Ascending aorta (tissue), 2 donors: ENCODE measurements around the gene CD164L2. TPM values are rescaled to one million over a fixed set of nuclear protein-coding genes. Genes with fewer than 3 reads are reported as not detected.
"Not testable (repeated sequence)": the region's sequence is repeated elsewhere in the genome, so short reads cannot be mapped to it uniquely, and the experiment has no call there.

Source experiments
- DNase-seq, 2 donors: peaks; one replicate each; pipeline ENCODE4 v3.0.0-alpha.2; 2019; ENCODE audit warnings: low spot score in 2 of 2
- H3K27ac ChIP-seq, 2 donors: fragments of 200-600 bp; sonication (generic); one replicate each; pipeline ENCODE4 v1.5.1; 2016 to 2017; ENCODE audit warnings: mild to moderate bottlenecking in 1 of 2
- H3K27me3 ChIP-seq: fragments of 200-600 bp; sonication (generic); one replicate; pipeline ENCODE4 v1.5.1; 2017
- H3K36me3 ChIP-seq, 2 donors: fragments of 200-600 bp; sonication (generic); one replicate each; pipeline ENCODE4 v1.5.1; 2016
- H3K4me1 ChIP-seq, 2 donors: fragments of 200-600 bp; sonication (generic); one replicate each; pipeline ENCODE4 v1.5.1; 2016 to 2017; ENCODE audit warnings: mild to moderate bottlenecking in 1 of 2
- H3K4me3 ChIP-seq, 2 donors: fragments of 200-600 bp; sonication (generic); one replicate each; pipeline ENCODE4 v1.5.1; 2016 to 2017; ENCODE audit warnings: mild to moderate bottlenecking in 1 of 2
- H3K9me3 ChIP-seq, 2 donors: fragments of 200-600 bp; sonication (generic); one replicate each; pipeline ENCODE4 v1.5.1; 2016
- intact Hi-C: fragments of 100-400 bp; cut with DNase I; formaldehyde crosslinking; loops from one replicate; pipeline ENCODE4 v1.15.1; 2023
- total RNA-seq: library from RNA; depleted of rRNA; stranded (reverse); fragments of >200 nt; gene quantifications from one replicate; pipeline ENCODE4 v1.1.0, GENCODE V29; 2016
- TF ChIP-seq, protein P1 (sequence below), 3 experiments: fragments of 200-600 bp in 2 of 3; fragments of 450-650 bp in 1 of 3; sonication (generic) in 2 of 3; IDR thresholded peaks; one replicate each; pipeline ENCODE4 v1.5.1; 2016 to 2019; ENCODE audit warnings: antibody characterized with exemption in 3 of 3, mild to moderate bottlenecking in 1 of 3, moderate library complexity in 1 of 3

The CD164L2 gene
- total RNA-seq, 1 donor from 2014 or later: not detected

DNA sequence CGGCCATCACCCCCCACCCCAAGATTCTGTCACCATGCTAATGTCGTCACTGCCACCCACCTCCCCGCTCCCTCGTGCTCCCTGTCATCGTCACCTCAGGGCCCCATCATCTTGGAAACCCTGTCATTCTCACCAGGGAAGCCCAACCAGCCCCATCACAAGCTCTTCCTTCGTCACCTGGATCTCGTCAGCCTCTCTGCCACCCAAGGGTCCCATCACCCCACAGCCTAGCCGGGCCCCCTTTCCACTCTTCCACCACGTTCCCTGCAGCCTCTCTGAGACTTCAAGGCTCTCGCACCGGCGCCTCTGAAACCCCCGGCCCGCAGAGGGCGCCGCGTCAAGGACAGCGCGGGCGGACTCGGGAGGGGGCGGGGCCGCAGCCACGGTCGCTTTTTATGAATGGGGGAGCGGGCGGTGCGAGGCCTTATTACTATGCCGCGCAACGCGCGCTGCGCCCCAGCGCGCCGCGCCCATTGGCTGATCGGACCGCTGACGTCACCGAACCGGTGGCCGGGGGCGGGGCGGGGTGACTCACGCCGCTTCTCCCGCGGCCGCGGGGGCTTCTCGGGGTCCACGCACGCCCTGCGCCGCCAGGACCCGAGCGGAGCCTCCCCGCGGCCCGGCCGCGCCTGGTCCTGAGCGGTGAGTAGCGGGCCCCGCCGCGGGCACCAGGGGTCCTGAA is 9.1 kb upstream of the CD164L2 start, which contains the start of gene GPR3:
GPR3 (plus strand) TSS at position 527 of the 682 bp plus-strand sequence. CDS start 1,177 bp downstream, outside the sequence.
- intact Hi-C loops: loop anchor here (1.0 to 10.0 kb wide), 3 partner anchors 27 to 277 kb away; no protein-coding TSS in a partner anchor
- TF ChIP-seq, protein P1, sequence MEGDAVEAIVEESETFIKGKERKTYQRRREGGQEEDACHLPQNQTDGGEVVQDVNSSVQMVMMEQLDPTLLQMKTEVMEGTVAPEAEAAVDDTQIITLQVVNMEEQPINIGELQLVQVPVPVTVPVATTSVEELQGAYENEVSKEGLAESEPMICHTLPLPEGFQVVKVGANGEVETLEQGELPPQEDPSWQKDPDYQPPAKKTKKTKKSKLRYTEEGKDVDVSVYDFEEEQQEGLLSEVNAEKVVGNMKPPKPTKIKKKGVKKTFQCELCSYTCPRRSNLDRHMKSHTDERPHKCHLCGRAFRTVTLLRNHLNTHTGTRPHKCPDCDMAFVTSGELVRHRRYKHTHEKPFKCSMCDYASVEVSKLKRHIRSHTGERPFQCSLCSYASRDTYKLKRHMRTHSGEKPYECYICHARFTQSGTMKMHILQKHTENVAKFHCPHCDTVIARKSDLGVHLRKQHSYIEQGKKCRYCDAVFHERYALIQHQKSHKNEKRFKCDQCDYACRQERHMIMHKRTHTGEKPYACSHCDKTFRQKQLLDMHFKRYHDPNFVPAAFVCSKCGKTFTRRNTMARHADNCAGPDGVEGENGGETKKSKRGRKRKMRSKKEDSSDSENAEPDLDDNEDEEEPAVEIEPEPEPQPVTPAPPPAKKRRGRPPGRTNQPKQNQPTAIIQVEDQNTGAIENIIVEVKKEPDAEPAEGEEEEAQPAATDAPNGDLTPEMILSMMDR (IDR thresholded peaks at IDR 0.05): peak; percentile 55 to 75 (median 65)
- peak; percentile 71 to 95 for DNase-seq
- H3K27me3 ChIP-seq: no peaks in the 10 kb centered on the region
- H3K36me3 ChIP-seq: no peaks in the 10 kb centered on the region
- peak within 1 kb of the TSS; percentile 36 to 56 for H3K27ac ChIP-seq
- no peaks in the 10 kb centered on the region for H3K9me3 ChIP-seq
- H3K4me3 ChIP-seq: peak within 1 kb of the TSS; percentile 52 to 74
- H3K4me1 ChIP-seq: peaks cover 13 to 14% of the 10 kb centered on the region in 2 donors

DNA sequence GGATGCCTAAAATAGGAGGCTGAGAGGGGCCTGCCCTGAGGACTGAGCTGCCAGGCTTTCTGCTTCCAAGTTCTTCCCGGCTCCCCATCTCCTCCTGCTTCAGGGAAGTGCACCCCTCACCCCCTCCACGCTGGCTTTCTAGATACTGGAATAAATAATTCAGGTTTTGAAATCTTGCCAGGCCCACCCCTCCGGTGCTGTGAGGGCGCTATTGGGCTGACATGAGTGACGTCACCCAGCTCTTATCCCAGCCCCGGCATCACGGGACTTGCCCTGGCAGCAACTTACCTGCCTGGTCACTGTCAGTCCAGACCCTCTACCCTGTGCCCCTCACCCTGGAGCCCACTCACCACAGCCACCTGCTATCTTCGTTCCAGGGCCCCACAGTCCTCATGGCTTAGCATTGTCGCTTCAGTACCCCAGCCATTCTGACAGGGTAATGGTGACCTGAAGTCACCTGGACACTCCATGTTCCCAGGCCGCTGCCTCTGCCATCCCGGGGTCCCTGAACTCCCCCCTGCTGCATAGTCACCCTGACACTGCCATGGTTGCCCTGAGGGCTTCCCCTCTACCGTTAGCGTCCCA is 8.5 kb upstream of the CD164L2 start:
- TF ChIP-seq, protein P1 (IDR thresholded peaks at IDR 0.05): no peak
- no peaks in the 10 kb centered on the region for H3K9me3 ChIP-seq
- H3K27me3 ChIP-seq: no peaks in the 10 kb centered on the region
- H3K4me1 ChIP-seq: peaks cover 13 to 14% of the 10 kb centered on the region in 2 donors
- peak; percentile 30 to 76 for DNase-seq
- H3K27ac ChIP-seq: no peak overlapping the region
- no peaks in the 10 kb centered on the region for H3K36me3 ChIP-seq
- peak overlapping the region; percentile 52 to 74 for H3K4me3 ChIP-seq
- intact Hi-C loops: loop anchor here (1.0 to 10.0 kb wide), 3 partner anchors 26 to 277 kb away; no protein-coding TSS in a partner anchor

DNA sequence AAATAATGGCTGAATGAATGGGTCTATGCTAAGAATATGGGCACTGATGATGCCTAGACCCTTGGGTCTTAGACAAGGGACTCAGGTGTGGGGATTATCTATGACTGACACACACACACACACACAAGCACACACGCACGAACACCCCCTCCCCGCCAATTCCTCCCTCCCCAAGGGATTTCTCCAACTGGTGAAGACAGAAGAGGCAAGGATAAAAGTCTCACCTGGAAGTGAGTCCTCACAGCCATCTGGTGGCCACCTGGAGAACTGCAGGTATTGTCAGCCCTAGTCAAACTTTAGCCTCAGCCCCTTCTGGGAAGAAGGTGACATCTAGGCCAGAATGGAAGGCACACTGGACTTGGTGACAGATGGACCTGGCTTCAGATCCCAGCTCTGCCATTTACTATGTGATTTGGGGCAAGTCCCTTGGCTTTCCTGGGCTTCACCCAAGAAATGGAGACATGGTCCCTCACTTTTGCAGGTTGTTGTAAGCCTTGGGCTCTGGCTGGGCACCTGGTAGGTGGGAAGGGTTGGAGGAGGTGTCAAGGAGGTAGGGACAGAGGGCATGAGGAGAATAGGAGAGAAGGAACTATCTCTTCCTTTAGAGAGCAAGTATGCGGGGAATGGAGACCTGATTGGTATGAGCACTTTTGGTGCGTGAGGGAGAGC is 5.3 kb upstream of the CD164L2 start:
- H3K27ac ChIP-seq: no peak overlapping the region
- TF ChIP-seq, protein P1 (IDR thresholded peaks at IDR 0.05): peak; percentile 85 to 93 (median 90)
- intact Hi-C loops: no loop called here
- H3K36me3 ChIP-seq: no peaks in the 10 kb centered on the region
- no peaks in the 10 kb centered on the region for H3K27me3 ChIP-seq
- peaks cover 13 to 14% of the 10 kb centered on the region in 2 donors for H3K4me1 ChIP-seq
- no peak overlapping the region for H3K4me3 ChIP-seq
- DNase-seq: peak in 1 of 2 donors; percentile 78
- no peaks in the 10 kb centered on the region for H3K9me3 ChIP-seq

DNA sequence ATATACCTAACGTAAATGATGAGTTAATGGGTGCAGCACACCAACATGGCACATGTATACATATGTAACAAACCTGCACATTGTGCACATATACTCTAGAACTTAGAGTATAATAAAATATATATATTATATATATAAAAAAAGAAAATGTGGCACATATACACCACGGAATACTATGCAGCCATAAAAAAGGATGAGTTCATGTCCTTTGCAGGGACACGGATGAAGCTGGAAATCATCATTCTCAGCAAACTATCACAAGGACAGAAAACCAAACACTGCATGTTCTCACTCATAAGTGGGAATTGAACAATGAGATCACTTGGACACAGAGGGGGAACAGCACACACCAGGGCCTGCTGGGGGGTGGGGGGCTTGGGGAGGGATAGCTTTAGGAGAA is 1.7 kb upstream of the CD164L2 start:
- H3K27ac ChIP-seq, H3K36me3 ChIP-seq, H3K27me3 ChIP-seq, H3K9me3 ChIP-seq, DNase-seq, H3K4me3 ChIP-seq, H3K4me1 ChIP-seq: not testable (repeated sequence)
- intact Hi-C loops: loop anchor here (5.0 kb wide), 1 partner anchor 42 kb away; the partner anchor contains the start of gene SYTL1

DNA sequence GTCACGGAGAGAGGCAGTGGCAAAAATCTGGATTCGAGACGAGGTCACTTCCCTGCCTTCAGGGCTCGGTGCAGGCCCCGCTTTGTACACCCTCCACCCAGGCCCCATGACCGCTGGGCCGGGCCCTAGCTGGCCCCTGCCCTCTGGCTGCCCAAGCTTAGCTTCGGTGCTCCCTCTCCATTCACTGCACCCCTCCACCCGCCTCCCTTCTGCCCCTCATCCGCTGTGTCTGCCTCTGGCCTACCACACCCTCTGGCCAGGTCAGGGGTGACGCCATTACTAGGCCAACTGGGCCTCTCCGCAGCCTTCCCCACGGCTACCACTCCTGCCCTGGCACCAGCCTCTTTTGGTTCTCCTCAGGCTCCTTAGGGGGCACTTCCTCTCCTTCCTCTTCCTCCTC is 528 bp upstream of the CD164L2 start:
- no peaks in the 10 kb centered on the region for H3K4me1 ChIP-seq
- intact Hi-C loops: loop anchor here (5.0 kb wide), 1 partner anchor 41 kb away; the partner anchor contains the start of gene SYTL1
- TF ChIP-seq, protein P1 (IDR thresholded peaks at IDR 0.05): no peak
- H3K4me3 ChIP-seq: no peak overlapping the region
- no peak for DNase-seq
- no peak overlapping the region for H3K27ac ChIP-seq
- no peaks in the 10 kb centered on the region for H3K9me3 ChIP-seq
- no peaks in the 10 kb centered on the region for H3K36me3 ChIP-seq
- no peaks in the 10 kb centered on the region for H3K27me3 ChIP-seq
